Fibroblast of skin of scalp (primary cell): ENCODE results near the gene MBNL2.

ENCODE experiments used
- DNase-seq: peaks from one replicate; pipeline ENCODE4 v3.0.0-alpha.2; 2013

Gene MBNL2

DNA sequence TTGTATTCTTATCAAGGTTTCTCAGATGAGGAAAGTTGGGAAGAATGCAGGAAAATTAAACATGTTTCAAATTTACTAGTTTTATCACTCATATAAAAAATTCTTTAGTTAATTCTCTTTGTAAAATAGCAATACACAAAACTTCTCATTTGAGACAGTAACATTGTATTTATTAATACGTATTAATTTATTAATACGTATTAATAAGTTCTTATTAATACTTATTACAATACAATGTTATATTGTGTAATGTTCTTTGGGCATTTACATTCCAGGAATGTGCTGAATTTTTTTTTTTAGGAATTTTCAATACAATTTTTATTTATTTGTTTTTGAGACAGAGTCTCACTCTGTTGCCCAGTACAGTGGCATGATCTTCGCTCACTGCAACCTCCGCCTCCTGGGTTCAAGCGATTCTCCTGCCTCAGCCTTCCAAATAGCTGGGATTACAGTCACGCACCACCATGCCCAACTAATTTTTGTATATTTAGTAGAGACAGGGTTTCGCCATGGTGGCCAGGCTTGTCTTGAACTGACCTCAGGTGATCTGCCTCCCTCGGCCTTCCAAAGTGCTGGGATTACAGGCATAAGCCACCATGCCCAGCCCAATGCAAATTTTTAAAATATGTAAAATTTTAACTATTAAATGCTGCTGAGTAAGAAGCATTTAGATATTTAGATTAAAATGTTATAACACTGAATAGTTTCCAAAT, 31.6 kb downstream of the MBNL2 start:
- no peak for DNase-seq

GRCh38 chr13:97254816-97255215, 32.7 kb downstream of the MBNL2 start:
- peak; percentile 34 for DNase-seq

DNA sequence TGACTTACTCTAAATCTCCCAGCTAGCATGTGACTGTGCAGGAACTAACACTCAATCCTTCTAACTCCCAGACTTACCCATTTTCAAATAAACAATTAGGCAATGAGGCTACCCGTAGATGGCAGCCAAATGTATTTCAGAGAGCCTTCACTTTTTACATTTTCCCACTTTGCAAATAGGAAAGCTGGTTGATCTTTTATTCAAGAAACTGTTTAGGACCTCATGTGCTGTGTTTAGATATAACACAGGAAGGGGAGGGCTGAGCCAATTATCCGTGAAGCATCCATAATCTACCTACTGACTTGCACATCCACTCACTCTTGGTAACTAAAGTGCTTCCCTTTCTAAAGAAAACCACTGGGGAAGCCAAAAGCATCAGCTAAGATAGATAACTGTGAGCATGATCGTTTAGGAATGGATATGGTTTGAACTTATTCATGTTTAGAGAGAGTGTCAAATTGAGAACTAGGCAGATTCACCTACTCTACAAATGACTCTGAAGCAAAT, 33.4 kb downstream of the MBNL2 start:
- no peak for DNase-seq

- DNase-seq: peak; percentile 89
These were observed 34.2 kb downstream of the MBNL2 start for GRCh38 chr13:97256343-97256783.

DNA sequence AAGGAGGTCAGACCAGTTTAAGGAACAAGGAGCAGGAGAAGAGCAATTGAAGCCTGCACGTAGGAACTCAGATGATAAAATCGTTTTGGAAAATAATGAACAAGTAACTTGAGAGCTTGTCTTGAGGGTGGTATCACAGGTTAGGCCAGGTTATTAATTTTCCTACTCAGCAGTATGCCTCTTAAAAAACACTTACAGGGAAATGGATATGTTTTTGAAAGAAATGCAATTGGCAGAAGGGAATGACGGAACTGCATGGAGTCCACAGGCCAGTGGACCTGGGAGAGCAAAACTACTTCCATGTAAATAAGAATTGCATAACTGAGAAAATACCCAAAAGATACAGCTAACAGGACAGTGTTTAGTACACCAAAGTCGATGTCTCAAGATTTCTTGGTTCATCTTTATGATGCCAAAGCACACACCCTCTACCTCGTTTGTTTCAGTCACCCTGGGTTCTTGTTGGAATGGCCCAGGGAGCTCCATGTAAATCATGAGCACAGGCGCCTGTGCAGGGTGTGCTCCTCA, 35.2 kb downstream of the MBNL2 start:
- no peak for DNase-seq

DNA sequence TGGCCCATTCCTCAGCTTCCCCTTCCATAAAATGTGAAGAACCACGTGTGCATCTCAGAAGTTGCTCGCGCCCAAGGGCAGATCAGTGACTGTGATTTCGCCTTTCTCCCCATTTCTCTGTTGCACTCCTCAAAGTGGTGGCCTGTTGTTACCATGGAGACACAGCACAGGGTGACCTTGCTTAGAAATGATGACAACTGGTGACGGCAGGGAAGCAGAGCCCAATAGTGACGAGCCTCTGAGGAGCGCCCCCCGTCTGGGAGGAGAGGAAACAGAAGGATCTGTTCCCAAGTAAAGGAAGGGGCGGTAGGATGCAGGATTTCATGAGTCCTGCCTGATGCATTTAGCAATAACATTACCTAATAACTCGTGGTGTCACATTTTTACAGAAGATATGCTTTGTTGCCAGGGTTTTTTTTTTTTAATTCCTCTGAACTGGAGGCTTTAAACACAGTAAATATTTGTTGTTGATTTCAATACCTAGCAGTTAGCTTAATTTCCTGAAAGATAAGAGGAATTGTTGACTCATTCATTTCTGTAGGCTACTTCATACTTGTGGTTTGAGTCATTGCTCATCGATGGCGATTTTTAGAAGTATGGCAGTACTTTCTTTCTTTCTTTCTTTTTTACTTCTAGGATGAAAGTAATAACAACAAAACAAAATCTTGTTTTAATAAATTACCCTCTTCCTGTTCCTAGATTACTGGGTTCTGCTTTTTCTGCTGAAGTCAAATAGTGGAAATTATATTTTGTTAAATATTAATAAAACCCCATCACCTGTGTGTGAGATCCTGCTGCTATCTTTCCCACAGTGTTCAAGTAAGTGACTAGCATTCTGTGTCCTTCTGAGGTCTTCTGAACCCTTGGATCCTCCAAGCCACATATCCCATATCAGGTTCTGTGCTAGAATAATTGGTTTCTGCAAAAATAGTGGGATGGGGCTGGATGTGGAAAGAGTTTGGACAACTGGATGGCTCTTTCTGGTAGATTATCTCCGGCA, 36.0 kb downstream of the MBNL2 start:
- DNase-seq: peak; percentile 79

GRCh38 chr13:97258801-97259200, 36.7 kb downstream of the MBNL2 start:
- DNase-seq: peak; percentile 83

GRCh38 chr13:97259410-97259797, 37.3 kb downstream of the MBNL2 start:
- DNase-seq: no peak

DNA sequence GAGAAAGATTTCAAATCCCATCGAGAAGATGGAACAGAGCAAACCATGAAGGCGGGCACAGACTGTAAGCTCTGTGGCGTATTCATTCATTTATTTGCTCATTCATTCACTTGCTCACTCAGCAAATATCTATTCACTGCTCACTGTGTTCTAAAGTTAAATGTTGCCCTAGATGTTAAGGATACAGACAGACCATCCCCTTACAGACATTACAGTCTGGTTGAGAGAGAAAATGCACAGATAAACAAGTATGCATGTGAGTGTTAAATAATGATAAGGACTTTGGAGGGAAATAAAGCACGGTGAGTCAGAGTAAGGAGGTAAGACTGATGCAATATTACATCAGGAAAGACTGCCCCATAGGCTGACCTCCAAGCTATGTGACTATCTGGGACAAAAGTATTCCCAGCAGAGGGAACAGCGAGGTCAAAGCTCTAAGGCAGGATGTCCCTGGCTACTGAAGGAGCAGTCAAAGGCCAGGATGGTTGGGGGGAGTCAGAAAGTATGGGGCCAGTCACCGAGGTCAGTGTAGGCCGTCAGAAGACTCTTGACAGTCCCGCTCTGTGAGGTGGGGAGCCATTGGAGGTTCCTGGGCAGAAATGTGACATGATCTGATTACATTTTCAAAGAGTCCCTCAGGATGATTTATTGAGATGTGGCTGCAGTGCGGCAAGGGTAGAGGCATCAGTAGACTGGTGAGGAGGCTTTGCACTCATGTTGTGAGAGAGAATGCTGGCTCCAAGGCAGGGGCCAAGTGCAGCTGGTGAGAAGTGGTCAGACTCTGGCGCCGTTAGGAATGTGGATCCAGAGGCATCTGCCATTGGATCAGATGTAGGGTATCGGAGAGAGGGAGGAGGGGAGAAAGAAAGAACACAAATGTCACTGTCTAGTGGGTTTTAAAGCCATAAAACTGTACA, 37.9 kb downstream of the MBNL2 start:
- peak; percentile 72 for DNase-seq

GRCh38 chr13:97261254-97262005, 39.3 kb downstream of the MBNL2 start:
- DNase-seq: no peak

- no peak for DNase-seq
These were observed 39.9 kb downstream of the MBNL2 start for GRCh38 chr13:97262058-97262457.

GRCh38 chr13:97263160-97263559, 41.0 kb downstream of the MBNL2 start:
- no peak for DNase-seq

DNA sequence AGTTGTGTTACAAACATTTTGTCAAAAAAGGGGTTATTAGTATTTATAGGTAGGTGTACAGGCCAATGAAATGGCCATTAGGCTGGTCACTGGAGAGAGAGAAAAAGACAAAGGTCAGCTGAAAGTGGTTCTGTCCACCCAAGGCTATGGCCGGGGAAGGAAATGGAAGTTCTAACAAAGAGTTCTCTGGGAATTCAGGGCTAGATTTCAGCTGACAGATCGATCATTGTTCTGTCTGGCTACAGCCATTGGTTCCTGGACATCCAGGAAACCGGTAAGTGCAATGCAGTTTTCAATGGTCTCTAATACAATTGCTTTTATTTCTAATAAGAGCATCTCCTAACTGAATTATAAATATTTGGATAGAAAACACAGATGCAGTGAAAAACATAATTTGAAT, 42.5 kb downstream of the MBNL2 start:
- no peak for DNase-seq

GRCh38 chr13:97266332-97266731, 44.2 kb downstream of the MBNL2 start:
- DNase-seq: no peak

GRCh38 chr13:97266772-97267417, 44.8 kb downstream of the MBNL2 start:
- DNase-seq: peak; percentile 41

GRCh38 chr13:97267418-97268059, 45.4 kb downstream of the MBNL2 start:
- no peak for DNase-seq

DNA sequence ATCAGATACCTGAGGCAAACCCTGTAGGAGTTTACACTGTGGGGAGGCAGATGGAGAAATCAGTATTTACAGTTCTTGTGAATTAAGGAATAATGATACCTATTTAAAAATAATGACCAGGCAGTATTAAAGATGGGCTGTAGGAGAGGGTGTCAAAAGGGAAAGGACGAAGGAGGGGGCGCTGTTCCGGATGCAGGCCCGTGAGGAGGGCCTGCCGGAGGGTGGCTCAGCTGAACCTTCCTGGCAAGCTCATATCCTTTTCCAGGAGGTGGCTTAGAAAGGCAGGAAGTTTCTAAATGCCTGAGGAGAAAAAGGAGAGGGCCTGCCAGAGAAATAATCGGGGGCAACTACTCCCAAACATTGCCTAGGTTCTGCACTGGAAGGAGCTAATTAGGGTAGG, 46.6 kb downstream of the MBNL2 start:
- no peak for DNase-seq

DNA sequence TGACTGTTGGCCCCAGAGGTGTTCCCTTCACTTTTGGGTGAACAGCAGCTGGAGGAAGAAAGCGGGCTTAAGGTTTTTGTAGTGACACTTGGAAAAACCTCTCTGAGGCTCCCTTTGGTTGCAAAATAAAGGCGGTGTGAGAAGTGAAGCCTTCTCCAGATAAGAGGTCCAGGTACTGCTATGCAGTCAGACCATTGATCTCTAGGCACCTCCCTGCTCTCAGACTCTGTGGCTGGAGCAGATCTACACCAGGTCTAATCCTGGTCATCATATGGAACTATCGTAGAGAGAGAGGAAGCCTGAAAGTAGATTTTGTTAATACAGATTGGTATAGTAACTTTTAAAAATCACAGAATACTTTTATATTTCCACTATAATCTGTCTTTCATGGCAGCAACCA, 47.5 kb downstream of the MBNL2 start:
- no peak for DNase-seq

GRCh38 chr13:97272526-97272925, 50.4 kb downstream of the MBNL2 start:
- no peak for DNase-seq

GRCh38 chr13:97273341-97273831, 51.3 kb downstream of the MBNL2 start:
- peak; percentile 87 for DNase-seq
